Measurements from ENCODE around the gene PHYKPL.

The PHYKPL gene

DNA sequence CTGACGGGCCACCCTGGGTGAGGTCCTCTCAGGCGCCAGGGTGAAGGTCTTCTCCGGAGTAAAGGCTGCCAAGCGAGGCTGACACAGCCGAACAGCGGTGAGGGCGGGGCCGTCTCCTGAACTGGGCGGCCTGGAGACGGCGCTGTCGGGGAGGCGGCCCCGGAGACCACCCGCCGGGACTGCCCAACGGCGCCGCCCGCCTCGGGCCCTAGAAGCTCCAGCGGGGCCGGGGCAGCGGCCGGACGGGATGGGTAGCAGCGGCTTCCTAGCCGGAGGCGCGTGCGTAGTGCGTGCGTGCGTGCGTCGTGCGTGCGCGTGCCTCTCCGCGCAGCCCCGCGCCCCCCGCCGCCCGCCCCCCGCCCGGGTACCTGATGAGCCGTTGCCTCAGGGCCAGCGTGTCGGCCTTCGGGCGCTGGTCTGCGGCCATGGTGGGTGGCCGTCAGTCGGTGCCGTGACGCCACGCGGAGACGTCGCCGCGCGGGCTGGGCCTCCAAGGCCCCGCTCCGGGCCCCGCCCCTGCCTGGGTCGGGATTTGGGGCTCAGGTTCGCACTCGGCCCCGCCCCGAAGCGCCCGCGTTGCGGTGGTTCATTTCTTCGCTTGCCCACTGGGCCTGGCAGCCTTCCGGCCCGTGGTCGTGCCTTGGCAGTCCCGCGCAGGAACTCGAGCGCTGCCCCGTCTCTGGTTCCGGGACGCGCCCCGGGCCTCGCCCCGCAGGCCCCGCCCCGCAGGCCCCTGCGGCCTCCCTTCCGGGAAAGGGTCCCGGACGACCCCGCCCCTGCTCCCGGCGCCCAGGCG lies at the start of gene PHYKPL:
PHYKPL (minus strand) TSS at position 679 of the 796 bp plus-strand sequence; CDS start at position 427, 252 bp downstream.
- peak; percentile 85 for DNase-seq (ENCODE audit: low spot score)

- DNase-seq (ENCODE audit: low spot score), result no peak
Observed at GRCh38 chr5:178282391-178282790, 49.8 kb upstream of the PHYKPL start.

DNA sequence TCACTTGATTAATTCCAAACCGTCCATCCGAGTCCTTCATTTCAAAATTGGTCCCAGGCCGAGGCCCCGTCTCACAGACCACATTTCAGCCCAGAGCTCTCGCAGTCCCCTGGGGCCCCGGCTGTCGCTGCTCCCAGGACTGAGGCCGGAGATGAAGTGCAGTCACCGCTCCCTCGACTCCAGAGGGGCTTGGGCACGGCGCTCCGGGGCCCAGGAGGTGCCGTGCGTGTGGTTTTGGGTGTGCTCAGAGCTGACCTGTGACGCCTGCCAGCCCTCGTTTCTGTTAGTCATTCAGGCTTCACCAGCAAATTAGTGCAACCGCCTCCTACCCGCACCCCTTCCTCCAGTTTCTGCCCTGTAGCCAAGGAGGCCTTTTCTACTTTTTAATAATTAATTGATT lies 48.7 kb upstream of the PHYKPL start:
- no peak for DNase-seq (ENCODE audit: low spot score)

DNA sequence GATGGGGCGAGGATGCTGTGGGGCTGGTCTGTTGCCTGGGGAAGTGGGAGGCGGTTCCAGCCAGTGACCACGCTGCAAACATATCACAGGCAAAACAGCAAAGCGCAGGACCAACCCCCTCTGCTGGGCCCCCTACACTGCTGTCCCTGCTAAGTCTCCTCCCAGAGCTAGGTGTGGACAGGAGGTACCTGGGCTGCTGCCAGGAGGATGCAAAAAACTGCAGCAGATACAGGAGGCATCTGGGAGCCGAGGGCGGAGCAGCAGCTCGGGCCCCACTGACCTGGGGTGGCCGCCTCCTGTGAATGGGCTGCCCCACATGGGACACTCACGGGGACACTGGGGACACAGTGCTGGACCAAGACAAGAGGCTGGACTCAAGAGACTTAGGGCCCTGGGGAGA lies 48.0 kb upstream of the PHYKPL start:
- no peak for DNase-seq (ENCODE audit: low spot score)

DNA sequence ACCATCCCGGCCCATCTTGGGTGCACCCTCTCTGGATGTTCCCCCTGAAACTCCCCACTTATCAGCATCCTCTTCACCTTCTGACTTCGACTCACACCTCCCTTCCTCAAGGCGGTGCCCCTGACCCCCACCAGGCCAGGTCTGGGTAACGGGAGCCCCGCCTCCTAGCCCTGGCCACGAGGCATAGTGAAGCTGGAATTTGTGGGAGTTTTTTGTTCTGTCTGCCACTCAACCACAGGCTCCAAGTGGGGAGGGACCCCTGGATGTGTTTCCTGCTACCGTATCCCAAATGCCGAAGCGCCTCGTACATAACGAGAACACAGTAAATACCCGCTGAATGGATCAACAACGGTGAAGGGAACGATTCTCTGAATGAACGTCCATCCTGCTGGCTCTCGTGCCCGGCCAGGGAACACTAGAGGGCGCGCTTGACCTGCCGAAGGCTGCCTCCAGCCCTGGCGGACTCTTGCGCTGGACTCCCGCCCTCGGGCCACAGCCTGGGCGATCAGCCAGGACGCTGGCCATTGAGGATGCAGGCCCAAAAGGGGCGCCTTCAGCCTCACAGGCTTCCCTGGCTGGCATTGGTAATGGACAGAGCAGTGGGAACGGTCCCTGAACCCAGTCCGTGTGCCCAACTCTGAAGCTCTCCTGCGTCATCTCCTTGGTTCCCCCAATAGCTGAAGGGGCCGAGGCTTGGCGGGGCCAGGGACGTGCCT lies 47.3 kb upstream of the PHYKPL start:
- DNase-seq (ENCODE audit: low spot score), result peak; percentile 94

DNA sequence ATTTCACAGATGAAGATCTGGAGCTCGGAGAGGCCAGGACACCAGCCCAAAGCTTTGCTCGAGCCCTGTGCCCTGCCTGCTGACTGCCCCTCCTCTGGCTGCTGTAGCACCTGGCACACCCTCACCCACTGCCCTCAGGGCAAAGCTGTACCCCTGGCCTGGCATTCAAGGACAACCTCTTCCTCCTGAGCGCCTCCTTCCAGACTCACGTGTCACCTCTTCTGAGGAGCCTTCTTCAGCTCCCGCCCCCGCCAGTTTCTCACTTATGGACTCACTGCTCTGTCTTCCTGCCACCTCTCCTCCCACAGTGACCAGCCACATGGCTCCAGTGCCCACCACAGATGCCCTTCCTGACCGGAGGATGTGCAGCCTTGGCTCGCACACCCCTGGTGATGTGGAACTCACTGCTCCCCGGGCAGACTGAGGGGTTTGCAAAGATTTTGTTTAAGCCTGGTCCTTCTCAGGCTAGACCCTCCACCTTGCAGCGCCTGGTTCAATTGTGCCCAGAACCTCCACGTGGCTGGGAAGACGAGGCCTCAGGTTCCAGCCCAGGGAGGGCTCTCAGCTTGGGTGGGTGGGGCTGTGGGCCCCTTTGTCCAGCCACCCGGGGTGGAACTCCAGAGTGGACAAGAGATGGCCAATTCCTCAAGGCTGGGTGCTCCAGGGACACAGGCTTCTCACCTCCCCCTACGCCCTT lies 46.6 kb upstream of the PHYKPL start:
- DNase-seq (ENCODE audit: low spot score), result no peak

- no peak for DNase-seq (ENCODE audit: low spot score)
Observed at GRCh38 chr5:178278358-178279023, 45.9 kb upstream of the PHYKPL start.

- no peak for DNase-seq (ENCODE audit: low spot score)
Observed at GRCh38 chr5:178277866-178278265, 45.3 kb upstream of the PHYKPL start.

DNA sequence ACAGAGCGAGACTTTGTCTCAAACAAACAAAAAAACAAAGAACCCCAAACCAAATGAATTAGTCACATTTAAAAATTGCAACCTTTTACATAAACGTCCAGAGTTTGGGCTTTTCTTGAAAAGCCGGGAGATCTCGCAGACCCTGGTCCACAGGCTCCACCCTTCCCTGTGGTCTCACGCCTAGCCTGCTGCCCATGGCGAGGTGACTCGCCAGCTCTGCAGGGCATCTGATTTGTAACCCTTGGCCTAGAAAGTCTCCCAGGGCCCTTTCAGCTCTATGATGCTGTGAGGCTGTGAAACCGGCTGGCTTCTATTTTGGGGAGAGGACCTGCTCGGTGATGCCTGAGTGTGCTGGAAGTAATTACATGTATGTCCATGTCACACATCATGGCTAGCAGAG lies 44.7 kb upstream of the PHYKPL start:
- no peak for DNase-seq (ENCODE audit: low spot score)

DNA sequence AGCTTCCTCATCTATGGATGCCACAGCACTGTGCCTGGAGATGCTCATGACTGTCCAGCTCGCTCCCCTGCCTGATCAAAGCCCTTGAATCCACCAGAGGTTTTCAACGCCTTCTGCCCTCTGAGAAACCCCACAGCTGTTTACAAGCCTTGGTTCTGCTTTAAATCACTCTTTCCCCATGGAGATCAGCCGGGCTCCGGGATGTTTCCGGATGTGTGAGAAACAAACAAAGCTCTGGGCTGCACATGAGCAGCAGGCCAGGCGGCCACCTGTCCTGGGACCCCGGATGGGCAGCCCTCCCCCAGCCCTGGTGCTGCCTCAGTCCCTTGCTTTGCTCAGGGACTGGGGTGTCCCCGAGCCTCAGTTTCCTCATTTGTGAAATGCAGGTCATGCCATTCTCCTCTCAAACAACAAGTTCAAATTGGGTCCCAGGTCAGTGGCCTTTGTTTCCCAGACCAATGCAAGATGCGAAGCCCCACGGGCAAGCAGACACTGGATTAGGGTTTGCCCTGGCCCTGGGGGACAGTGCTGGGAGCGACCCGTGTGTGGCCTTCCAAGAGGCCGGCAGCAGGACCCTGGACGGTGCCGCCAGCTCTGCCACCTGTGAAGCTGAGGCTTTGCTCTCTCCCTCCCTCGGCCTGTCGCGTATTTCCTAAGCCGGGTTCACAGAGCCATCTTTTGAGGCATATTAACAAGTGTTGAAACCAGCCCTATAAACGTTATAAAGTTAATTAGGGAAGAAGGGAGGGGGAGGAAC lies 42.4 kb upstream of the PHYKPL start:
- no peak for DNase-seq (ENCODE audit: low spot score)

DNA sequence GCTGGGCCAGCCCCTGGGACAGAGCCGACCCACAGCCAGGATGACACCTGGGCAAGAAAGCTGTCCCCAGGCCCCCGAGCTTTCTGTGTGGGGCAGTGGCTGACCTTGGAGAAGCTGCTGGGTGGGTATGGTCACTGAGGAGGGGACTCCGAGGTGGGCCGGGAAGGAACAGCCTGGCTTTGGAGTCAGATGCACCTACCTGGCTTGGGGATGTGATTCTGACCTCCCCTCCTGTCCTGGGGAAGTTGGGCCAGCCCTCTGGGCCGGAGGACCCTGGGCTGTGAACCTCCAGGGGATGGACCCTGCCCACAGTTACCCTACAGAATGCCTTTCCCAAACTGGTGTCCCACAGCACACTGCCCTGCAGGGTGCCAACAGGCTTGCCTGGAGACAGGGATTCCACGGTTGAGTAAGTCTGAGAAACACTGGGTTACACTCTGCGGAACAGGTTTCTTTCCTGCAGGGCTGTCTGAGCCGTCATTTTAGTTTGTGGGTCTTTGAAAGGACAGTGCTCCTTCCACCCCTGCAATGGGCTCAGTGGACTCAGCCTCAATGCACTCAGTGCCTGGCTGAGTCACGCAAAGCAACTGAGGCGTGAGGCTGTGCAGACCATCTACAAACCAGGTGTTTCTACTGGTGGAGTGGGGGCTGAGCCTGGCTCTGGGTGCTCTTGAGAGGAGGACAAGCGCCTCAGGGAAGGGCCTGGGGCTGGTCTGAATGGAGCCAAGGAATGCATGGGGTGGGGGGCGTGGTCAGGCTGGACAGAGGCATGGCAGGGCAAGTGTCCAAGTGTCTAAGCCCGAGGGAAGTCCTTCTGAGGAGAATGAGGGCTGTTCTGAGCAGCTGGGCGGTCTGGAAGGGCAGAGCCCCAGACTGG lies 41.3 kb upstream of the PHYKPL start:
- no peak for DNase-seq (ENCODE audit: low spot score)

DNA sequence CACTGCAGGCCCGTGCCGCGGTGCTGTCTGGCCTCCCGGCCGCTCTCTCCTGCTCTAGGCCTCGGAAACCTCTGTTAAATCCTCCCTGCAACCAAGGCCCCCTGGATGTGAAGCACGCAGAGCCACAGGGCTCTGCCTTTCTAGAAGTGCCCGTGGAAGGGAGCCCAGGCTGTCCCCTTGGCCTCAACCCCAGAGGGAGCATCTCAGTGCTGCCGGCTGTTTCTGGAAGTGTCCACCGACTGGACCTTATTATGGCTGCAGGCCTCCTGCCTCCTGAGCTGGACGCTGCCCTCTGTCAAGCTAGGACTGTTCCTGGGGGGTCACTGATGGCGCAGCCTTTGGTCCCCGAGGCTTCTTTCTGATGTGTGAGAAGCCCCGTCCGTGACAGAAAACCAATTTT lies 40.4 kb upstream of the PHYKPL start:
- DNase-seq (ENCODE audit: low spot score), result no peak

DNA sequence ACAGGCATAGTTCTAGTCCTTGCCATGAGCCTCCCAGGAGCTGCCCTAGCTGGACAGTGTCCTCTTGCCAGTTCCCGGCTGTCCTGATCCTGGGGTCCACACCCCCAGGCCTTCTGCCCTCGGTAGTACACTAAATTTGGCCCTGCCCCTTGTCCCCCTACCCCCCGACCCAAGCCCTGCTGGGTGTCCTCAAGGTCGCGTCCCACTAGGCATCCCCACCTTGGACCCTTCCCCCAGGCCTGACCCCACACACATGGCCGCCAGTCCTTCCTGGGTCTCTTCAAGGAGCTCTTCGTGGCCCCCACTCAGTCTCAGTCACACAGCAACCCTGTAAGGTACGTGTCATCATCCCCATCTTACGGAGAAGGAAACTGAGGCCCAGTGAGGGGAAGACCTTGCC lies 40.0 kb upstream of the PHYKPL start:
- no peak for DNase-seq (ENCODE audit: low spot score)

GRCh38 chr5:178271726-178272479 lies 39.3 kb upstream of the PHYKPL start:
- DNase-seq (ENCODE audit: low spot score), result no peak

DNA sequence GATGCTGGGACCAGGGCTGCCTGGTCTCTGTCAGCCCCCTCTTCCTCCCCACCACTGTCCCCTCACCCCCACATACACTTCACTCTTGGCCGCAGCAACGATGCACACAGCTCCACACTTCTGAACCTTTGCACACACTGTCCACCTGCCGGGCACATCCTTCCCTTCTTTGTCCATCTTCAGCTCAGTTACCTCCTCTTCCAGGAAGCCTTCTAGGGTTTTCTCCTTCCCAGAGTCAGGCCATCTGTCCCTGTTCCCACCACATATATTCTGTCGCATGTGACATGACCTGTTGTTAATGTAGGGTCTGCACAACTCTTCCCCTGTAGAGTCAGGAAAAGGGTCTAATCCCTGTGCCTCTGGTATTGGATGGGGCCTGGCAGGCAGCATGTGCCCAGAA lies 38.6 kb upstream of the PHYKPL start:
- DNase-seq (ENCODE audit: low spot score), result no peak

DNA sequence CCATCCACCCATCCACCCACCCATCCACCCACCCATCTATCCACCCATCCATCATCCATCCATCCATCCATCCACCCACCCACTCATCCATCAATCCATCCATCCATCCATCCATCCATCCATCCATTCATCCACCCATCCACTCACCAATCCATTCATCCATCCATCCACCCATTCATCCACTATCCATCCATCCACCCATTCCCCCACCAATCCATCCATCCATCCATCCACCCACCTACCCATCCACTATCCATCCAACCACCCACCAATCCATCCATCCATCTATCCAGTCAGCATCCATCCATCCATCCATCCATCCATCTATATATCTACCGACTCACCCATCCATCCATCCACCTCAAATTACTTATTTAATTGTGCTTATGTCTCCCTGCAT lies 36.9 kb upstream of the PHYKPL start:
- DNase-seq (ENCODE audit: low spot score), result no peak

- DNase-seq (ENCODE audit: low spot score), result no peak
Observed at GRCh38 chr5:178267876-178268275, 35.3 kb upstream of the PHYKPL start.

GRCh38 chr5:178267245-178267644 lies 34.6 kb upstream of the PHYKPL start:
- no peak for DNase-seq (ENCODE audit: low spot score)

- no peak for DNase-seq (ENCODE audit: low spot score)
Observed at GRCh38 chr5:178266581-178266980, 34.0 kb upstream of the PHYKPL start.

GRCh38 chr5:178265746-178266145 lies 33.1 kb upstream of the PHYKPL start:
- no peak for DNase-seq (ENCODE audit: low spot score)

Measured in ecto neural progenitor cell (in vitro differentiated cells).